Upper lobe of left lung (tissue), 4 donors: ENCODE data around the gene FRG2.
"Not testable (repeated sequence)": the region's sequence is repeated elsewhere in the genome, so short reads cannot be mapped to it uniquely, and the experiment has no call there.

Source experiments
- EP300 ChIP-seq, 4 donors: sonication (generic); formaldehyde crosslinking; IDR thresholded peaks; one replicate each; pipeline ENCODE4 v1.5.1; 2017; ENCODE audit warnings: antibody characterized with exemption in 4 of 4, control low read depth in 2 of 4
- POLR2A ChIP-seq, 4 donors: fragments of 450-650 bp; IDR thresholded peaks; one replicate each; pipeline ENCODE4 v1.5.1; 2016 to 2017; ENCODE audit warnings: antibody characterized with exemption in 4 of 4, mild to moderate bottlenecking in 2 of 4
- TF ChIP-seq, protein P1 (sequence below), 6 experiments: fragments of 450-650 bp in 4 of 6; fragments of 200-600 bp in 2 of 6; sonication (generic) in 2 of 6; IDR thresholded peaks; one replicate each; pipeline ENCODE4 v1.5.1; 2016 to 2019; ENCODE audit warnings: antibody characterized with exemption in 6 of 6

DNA sequence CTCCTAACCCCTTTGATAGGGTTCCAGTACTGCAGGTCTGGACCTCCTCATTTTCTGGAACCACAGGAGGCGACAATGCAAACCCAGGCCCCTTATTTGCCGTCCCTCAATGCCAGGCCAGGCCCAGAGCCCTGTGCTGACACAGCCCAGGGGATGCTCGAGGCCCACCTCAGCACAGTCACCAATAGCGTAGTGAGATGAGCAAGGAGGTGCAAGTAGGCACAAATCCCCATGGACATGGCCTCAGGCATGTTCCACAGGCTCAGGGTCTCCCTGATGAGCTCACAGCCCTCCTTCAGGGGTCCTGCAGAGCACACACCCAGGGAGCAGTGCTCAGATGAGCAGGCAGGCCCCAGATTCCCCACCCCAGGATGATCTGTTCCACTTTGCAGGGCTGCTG is 31.9 kb upstream of the FRG2 start:
- not testable (repeated sequence) for TF ChIP-seq POLR2A, EP300 (IDR thresholded peaks at IDR 0.05)
- TF ChIP-seq, protein P1, sequence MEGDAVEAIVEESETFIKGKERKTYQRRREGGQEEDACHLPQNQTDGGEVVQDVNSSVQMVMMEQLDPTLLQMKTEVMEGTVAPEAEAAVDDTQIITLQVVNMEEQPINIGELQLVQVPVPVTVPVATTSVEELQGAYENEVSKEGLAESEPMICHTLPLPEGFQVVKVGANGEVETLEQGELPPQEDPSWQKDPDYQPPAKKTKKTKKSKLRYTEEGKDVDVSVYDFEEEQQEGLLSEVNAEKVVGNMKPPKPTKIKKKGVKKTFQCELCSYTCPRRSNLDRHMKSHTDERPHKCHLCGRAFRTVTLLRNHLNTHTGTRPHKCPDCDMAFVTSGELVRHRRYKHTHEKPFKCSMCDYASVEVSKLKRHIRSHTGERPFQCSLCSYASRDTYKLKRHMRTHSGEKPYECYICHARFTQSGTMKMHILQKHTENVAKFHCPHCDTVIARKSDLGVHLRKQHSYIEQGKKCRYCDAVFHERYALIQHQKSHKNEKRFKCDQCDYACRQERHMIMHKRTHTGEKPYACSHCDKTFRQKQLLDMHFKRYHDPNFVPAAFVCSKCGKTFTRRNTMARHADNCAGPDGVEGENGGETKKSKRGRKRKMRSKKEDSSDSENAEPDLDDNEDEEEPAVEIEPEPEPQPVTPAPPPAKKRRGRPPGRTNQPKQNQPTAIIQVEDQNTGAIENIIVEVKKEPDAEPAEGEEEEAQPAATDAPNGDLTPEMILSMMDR (IDR thresholded peaks at IDR 0.05): not testable (repeated sequence)
